NCI-H2171 treated with DMSO at 0.1 percent for 48 hours (cell line): ENCODE measurements around the gene SDF2L1.
"Not testable (repeated sequence)": the region's sequence is repeated elsewhere in the genome, so short reads cannot be mapped to it uniquely, and the experiment has no call there.

Experiments
- DNase-seq: peaks from one replicate; lab custom pipeline; 2025; lab: John Stamatoyannopoulos, UW

Gene SDF2L1

DNA sequence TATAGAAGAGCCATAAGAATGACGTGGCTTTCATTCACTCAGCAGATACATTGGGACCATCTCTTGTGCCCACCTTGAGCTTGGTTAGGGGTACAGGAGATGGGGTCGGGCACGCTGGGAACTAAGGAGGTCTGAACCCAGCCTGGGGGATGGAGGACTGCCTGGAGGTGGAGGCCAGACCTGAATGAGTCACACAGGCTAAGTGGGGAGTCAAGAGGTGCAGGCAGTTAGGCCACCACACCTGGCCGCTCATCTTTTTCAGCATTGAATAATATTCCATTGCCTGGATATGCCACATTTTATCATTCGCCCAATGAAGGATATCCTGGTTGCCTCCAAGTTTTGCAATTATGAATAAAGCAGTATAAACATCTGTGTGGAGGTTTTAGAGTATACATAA is 19.9 kb downstream of the SDF2L1 start:
- DNase-seq, result no peak

DNA sequence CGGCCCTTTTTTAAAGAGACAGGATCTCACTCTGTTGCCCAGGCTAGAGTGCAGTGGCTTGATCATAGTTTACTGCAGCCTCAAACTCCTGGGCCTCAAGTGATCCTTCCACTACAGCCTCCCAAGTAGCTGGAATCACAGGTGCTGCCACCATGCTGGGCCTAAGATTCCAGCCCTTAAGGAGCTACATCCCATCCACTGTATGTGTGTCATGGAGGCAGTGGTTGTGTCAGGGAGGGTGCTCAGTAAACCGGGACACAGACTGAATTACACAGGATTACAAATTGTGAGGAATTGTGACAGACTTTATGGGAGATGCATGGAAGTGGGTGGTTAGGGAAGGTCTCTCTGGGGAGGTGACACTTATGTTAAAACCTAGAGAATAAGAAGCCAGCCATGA is 21.6 kb downstream of the SDF2L1 start:
- DNase-seq, result no peak

DNA sequence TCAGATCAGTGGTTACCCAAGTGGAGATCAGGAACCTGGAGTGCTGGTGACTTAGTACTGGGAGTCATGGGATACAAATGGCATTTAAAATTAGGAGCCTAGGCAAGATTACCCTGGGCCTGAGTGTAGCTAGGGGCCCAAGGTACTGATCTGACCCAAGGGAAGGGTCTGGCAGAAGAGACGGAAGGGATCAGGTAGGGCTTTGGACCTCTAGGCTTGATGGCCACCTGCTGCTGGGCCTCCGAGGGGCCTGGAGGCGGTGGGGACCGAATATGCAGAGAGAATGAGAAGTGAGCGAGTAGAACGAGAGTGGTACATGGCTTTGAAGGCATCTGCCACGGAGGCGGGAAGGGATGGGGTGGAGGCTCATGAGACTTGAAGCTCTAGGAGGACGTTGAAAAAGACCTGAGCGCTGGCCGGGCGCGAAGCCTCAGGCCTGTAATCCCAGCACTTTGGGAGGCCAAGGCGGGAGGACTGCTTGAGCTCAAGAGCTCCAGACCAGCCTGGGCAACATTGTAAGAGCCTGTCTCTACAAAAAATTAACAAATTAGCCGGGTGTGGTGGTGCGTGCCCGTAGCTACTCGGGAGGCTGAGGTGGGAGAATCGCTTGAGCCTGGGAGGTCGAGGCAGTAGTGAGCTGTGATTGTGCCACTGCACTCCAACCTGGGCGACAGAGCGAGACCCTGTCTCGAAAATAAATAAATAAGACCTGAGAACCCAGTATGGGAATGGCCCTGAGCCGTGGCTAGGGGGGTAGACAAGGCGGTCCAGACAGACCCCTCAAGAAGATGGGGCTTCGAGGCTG is 23.1 kb downstream of the SDF2L1 start:
- DNase-seq, result no peak

DNA sequence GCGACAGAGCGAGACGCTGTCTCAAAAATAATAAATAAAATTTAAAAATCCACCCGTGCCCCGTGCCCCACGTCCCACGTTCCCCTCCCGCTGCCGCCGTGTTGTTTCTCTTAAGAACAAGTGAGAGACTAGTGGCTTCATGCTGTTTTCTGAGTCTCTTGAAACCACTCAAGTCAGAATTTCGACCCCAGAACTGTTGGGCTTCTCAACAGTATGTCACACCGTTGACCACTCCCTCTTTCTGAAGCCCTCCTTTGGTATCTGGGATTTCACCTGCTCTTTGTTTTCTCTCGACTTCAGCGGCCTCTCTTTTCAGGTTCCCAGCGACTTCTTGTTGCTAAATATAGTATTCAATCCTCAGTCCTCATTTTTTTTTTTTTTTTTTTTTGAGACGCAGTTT is 24.7 kb downstream of the SDF2L1 start:
- no peak for DNase-seq

DNA sequence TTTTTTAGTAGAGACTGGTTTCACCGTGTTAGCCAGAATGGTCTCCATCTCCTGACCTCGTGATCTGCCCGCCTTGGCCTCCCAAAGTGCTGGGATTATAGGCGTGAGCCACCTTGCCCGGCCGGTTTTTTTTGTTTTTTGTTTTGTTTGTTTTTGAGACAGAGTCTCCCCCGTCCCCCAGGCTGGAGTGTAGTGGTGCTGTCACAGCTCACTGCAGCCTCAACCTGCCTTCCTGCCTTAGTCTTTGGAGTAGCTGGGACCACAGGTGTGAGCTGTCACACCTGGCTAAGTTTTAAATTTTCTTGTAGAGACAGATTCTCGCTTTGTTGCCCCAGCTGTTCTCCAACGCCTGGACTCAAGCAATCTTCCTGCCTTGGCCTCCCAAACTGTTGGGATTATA is 26.9 kb downstream of the SDF2L1 start:
- peak; percentile 43 for DNase-seq

DNA sequence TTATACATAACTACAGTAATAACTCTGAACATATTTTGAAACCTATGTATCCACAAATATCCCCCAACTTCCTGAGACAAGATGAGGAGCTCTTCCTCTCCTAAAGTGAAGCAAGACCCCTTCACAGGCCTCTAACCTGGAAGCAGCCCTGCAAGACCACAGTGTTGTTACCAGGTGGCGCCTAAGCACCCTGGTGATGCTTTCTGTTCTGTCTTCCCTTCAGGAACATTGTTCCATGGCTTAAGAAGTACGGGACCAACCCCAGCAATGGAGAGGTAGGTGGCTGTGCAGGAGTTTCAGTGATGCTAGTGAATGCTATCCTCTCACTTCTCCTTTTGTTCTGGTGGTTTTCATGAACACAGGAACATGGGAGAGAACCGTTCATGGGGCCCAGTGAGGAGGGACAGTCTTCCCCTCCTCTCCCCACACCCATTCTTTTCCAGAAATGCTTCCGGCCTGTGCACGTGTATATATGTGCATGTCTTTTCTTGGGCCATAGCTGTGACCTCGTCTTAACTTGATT is 30.1 kb downstream of the SDF2L1 start:
- DNase-seq, result no peak

DNA sequence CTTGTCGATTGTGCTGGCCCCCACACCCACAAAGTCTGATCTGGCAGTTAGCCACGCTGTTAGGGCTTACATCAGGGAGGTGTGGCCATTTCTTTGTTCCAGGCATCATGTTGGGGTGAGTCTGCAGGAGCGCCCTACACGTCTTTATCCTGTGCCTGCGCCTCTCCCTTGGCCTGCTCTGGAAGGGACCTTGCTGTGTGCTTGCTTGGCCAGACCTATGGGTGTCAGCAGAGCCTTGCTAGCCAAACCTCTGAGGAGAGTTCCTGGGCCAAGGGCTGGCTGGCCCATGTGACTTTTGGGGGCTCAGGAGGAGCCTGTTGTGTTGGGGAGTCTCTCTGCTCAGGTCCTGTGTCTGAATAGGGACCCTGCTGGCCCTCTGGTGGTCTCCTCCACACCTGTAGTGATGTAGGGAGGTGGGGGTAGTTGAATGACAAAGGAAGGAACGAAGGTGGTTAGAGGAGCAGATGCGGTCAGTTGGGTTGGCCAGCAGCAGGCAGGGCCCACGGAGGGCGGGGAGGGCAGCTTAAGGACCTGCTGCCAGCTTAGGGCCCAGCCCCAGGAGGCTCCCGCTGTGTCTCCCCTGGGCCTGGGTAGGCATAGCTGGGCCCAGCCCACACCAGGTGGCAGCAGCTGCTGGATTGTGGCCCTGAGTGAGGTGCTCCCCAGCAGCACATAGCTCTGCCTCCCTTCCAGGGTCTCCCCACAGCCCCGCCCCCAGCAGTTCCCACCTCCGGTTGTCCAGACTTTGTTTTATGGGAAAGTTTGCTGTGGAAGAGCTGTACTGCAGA is 31.6 kb downstream of the SDF2L1 start:
- no peak for DNase-seq

DNA sequence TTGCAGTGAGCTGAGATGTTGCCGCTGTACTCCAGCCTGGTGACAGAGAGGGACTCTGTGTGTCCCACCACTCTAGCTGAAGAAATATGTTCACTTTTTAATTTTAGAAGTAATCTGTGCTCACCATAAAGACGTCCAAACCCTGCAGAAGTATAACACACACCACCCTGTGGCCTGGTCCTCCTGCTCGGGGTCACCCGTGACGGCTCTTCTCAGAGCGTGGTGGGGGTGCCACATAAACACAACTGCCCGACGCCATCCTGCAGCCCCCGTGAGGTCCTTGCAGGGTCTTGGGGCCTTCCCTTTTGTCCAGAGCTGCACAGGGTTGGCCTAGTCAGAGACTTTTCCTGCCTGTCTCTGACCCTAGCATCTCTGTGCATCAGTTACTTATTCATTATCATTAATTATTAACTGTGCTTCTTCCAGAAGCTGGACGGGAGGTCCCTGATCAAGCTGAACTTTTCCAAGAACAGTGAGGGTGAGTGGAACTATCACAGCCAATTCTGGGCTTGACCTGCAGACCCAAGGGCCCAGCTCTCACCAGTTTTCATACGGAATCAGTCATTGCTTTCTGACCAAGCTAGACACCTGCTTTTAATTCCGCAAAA is 32.6 kb downstream of the SDF2L1 start:
- DNase-seq, result no peak

DNA sequence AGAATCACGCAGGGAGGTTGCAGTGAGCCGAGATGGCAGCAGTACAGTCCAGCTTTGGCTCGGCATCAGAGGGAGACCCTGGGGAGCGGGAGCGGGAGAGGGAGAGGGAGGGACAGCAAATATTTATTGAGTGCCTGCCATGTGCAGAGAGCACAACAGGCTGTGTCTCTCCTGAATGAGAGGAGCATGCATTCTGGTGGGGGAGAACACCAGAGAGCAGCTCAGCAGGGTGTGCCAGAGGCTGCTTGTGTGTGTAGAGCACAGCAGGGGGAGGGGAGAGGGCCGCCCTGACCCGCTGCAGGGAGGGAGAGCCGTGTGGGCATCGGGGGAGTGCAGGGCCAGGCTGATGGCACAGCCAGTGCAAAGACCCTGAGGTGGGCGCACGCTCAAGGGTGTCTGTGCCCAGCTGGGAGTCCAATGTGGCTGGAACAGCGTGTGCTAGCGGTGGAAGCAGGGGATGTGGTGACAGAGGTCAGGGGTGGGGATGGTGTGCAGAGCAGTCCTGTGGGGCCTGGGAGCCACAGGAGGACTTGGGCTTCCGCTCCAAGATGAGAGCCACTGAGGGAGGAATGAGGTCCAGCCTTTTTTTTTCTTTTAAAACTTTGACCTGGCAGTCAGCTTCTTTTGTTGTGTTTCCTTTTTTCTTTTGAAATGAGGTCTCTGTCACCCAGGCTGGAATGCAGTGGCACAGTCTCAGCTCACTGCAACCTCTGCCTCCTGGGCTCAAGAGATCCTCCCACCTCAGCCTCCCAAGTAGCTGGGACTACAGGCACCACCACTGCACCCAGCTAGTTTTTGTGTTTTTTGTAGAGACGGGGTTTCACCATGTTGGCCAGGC is 35.7 kb downstream of the SDF2L1 start:
- no peak for DNase-seq

DNA sequence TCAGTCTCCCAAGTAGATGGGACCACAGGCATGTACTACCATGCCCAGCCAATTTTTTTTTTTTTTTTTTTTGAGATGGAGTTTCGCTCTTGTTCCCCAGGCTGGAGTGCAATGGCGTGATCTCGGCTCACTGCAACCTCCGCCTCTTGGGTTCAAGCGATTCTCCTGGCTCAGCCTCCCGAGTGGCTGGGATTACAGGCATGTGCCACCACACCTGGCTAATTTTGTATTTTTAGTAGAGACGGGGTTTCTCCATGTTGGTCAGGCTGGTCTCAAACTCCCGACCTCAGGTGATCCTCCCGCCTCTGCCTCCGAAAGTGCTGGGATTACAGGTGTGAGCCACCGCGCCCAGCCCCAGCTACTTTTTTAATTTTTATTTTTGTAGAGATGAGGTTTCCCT is 36.7 kb downstream of the SDF2L1 start:
- not testable (repeated sequence) for DNase-seq

DNA sequence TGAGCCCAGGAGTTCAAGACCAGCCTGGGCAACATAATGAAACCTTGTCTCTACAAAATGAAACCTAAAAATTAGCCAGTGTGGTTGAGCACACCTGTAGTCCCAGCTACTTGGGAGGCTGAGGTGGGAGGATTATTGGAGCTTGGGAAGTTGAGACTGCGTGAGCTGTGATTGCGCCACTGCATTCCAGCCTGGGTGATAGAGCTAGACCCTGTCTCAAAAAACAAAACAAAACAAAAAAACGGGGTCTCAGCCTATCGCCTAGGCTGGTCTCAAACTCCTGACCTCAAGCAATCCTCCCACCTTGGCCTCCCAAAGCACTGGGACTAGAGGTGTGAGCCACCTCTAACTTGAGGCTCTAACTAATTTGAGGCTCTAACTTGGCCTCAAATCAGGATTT is 37.3 kb downstream of the SDF2L1 start:
- no peak for DNase-seq

DNA sequence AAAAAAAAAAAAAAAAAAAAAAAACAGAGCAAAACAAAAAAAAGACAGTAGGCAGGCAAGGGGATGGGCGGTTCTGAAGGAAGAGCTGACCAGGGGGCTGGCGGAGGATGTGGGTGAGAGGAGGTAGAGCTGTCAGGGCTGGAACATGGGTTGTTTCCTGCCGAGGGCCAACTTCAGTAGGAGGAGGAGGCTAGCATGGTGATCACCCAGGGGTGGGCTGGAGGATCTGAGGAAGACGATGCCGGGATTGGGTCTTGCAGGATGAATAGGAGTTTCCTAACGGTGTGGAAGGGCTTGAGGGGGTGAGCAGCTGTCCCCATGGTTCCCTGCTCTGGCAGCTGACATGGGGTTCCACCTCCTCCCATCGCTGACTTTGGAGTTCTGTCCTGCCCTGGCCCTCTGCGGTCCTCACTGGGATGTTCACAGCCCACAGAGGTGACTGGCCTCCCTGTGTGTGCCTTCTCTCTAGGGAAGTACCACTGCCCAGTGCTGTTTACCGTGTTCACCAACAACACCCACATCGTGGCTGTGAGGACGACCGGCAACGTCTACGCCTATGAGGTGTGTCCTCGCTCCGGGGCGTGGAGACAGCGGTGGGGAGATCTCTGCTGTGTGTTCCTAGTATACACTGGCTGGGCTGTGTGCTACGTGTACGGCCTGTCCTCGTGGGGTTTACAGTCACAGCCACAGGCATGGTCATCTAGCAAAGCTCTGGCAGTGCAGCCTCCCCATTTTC is 38.9 kb downstream of the SDF2L1 start:
- no peak for DNase-seq

DNA sequence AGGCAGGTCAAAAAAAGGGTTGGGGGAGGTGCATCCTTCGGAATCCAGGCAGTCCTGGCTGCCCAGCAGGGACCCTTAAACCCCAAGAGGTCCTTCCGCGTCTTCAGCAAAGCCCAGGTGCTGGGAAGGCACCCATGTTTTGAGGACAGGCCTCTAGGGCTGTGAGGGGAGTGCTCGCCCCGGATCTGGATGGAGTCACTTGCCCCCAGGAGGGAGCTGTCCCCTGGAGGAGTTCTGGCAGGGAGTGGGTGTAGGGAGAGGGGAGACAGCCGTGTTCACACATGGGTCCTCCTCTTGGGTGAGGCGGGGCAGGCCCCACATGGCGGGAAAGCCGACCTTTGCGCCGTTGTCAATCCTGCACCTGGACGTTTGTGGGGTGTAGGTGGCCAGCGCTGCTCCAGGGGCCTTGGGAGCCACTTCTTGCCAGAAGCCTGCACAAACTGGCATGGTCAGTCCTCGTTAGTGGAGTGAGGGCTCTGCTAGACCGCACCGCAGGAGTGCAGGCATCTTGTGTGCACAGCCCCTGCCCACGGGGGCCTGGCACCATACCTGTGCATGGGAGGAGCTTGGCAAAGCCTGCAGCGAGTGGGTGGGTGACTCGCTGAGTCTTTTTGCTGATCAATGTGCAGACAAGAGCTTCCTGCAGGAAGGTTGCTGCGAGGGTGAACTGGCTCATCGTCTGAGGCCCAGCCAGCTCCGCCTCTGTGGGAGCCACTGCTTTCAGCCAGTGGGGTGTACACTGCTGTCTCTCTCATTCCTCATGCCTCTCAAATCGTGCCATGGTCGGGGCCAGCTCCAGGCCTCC is 39.7 kb downstream of the SDF2L1 start:
- DNase-seq, result no peak

DNA sequence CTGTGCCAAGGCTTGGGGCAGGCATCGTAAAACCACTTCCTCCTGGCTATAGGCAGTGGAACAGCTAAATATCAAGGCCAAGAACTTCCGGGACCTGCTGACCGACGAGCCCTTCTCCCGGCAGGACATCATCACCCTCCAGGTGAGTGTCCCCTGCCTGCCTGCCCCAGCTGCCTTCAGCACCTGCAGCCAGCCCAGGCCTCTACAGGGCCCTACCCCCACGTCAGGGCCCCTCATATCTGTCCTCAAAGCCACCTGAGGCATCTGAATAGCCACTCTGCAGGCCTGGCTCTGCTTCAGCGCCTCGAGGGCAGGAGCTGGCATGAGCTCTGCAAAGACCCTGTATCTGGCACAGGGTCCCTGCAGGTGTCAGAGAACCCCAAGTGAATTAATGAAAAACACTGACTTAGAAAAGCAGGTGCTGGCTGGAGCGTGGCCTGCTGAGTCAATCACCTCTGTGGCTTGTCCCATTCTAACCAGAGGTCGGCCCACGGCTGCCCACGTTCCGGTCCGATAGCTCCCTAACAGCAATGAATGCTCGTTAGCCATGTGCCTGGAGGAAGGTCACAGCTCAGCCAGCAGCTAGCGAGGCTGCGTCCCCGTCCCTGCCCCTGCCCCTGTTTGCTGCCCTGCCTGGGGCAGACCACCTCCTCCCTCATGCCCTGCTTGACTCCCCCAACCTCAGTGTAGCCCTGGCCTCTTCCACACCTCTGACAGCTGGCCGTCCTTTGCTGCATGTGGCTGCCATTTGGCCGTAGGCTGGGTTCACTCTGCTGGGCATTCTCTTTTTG is 40.5 kb downstream of the SDF2L1 start:
- no peak for DNase-seq

DNA sequence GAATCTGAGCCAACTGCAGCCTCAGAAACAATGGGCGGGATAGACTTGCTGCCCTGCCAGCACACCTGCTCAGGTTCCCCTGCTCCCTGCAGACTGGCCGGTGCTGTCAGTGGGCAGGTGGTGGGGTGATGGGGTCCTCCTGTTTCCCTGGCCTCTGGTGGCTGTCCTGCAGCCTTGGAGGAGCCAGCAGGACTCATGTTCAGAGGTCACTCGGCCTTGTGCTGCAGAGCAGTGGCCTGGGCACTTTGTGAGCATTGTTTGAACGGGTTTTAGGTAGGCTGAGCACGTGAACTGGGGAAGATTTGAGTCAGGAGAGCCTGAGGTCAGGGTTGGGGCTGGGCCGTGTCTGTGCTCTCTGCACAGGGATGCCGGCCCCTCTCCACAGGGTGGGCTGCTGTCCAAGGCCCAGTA is 41.3 kb downstream of the SDF2L1 start:
- DNase-seq, result no peak

DNA sequence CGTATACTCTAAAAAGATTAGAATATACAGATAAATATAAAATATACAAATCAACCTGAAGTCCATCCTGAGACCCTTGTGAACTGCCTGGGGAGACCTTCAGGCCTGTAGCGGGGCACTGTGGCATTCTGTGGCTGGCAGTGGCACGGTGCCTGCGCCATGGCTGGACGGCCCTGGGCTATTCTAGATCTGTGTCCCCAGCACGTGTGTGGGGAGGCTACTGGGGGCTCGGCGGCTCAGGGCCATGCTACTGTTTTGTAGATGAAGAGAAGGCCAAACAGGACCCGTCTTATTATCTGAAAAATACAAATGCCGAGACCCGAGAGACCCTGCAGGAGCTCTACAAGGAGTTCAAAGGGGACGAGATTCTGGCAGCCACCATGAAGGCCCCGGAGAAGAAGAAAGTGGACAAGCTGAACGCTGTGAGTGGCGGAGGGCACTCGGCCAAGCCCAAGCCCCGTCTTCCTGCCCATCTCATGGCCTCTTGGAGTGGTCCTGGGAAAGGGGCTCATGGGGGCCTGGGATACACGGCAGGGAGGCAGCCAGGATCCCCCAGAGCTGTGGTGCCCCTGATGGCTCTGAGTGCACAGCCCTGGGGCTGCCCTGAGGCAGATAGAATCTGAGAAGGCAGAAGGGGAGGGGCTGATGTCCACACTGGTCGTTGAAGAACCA is 42.5 kb downstream of the SDF2L1 start:
- DNase-seq, result no peak

DNA sequence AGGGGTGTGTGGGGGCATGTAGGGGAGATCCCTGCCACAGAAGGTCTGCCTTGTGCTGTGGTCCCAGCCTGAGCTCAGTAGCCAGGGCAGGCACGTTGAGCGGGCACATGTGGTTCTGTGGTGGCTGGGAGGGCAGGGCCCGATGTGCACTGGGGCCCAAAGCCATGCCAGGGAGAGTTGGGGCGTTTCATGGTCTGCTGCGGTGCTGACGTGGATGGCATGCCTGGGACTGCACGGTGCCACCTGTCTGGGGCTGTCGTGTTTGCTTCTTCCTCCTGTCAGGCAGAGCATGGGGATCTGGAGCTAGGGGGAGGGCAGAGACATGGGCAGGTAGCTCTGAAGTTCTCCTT is 43.0 kb downstream of the SDF2L1 start:
- DNase-seq, result no peak

DNA sequence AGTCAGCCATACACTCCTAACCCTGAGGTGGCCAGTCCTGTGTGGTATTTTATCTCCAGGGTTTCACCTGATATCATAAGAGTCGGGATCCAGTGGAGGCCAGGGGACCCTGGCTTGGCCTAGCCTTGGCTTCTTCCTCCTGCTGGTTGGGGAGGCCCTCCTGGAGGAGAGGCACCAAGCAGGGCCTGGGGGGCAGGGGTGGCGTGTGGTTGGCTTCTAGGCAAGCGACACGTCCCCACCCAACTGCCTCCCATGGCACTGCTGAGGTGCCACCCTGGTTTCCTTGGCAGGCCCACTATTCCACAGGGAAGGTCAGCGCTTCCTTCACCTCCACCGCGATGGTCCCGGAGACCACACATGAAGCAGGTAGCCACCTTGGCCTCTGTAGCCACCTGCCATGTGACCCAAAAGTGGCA is 44.1 kb downstream of the SDF2L1 start:
- no peak for DNase-seq
